ENCODE results near the gene CARD14. TPM values are rescaled to one million over a fixed set of nuclear protein-coding genes. Genes with fewer than 3 reads are reported as not detected.

CARD14 gene
- total and polyA plus RNA-seq, 2 of the 13 experiments (the other 11 are each of a cell fraction or from before 2014, with no cell fraction given), result 0.11 TPM; not detected in 1

GRCh38 chr17:80246726-80247125 is 76.9 kb downstream of the CARD14 start:
- 93% methylated on average over 6 of the region's 8 CpGs for WGBS (ENCODE audit: low lambda C conversion rate)
- Histone ChIP-seq H3K9me3 (ENCODE audit: low read length) (no peaks in the 10 kb centered on the region), H3K36me3 (replicated peaks in 1 of 2; ENCODE audit: control insufficient read depth in 1 of 2, insufficient read depth in 2 of 2, low read length in 2 of 2) (peaks cover 6 to 13% of the 10 kb centered on the region in 2 experiments; a peak in 4 of 5 replicates), H3K27me3 (ENCODE audit: control insufficient read depth in 1 of 2, insufficient read depth in 2 of 2, low read length in 2 of 2) (no peaks in the 10 kb centered on the region), H3K79me2 (ENCODE audit: insufficient read depth, low read length) (no peaks in the 10 kb centered on the region), H3K27ac (ENCODE audit: extremely low read length, insufficient read depth, low read length) (no peak overlapping the region), H2AFZ (ENCODE audit: low read length) (no peak overlapping the region), H3K4me2 (ENCODE audit: low read depth, low read length) (no peak overlapping the region), H3K9ac (ENCODE audit: insufficient read depth, low read depth, low read length) (no peak overlapping the region), H4K20me1 (ENCODE audit: insufficient read depth, low read length) (no peaks in the 10 kb centered on the region), H3K4me3 (replicated peaks in 1 of 3; ENCODE audit: insufficient read depth in 1 of 3, low read depth in 2 of 3, low read length in 3 of 3) (no peak overlapping the region), H3K4me1 (ENCODE audit: insufficient read depth, low read length) (no peaks in the 10 kb centered on the region)
- TF ChIP-seq FOXA1 (IDR thresholded peaks at IDR 0.05) (no peak), FOXA1 (CRISPR knock-in tag; IDR thresholded peaks at IDR 0.05) (no peak), ZNF503 (CRISPR knock-in tag; IDR thresholded peaks at IDR 0.05) (no peak), SALL1 (CRISPR knock-in tag; IDR thresholded peaks at IDR 0.05) (no peak), BATF2 (CRISPR knock-in tag; IDR thresholded peaks at IDR 0.05) (no peak), FOXP1 (IDR thresholded peaks at IDR 0.05) (no peak), FOXP1 (CRISPR knock-in tag; IDR thresholded peaks at IDR 0.05) (no peak), ETV6 (CRISPR knock-in tag; conservative IDR thresholded peaks at IDR 0.05) (no peak), IRF9 (CRISPR knock-in tag; IDR thresholded peaks at IDR 0.05; ENCODE audit: borderline replicate concordance) (no peak), ZBTB14 (CRISPR knock-in tag; IDR thresholded peaks at IDR 0.05) (no peak), NFIC (IDR thresholded peaks at IDR 0.05; ENCODE audit: low read length) (no peak), ZMYM4 (CRISPR knock-in tag; IDR thresholded peaks at IDR 0.05) (no peak), U2AF1 (optimal IDR thresholded peaks at IDR 0.05; ENCODE audit: low read depth, low read length) (no peak)
- in situ Hi-C loops (cut with HindIII; ENCODE audit: extremely low pct_ligation_motif_present, low pct_unique_long_range_greater_than_20kb) (no loop called here), intact Hi-C loops (cut with micrococcal nuclease; ENCODE audit: unreplicated experiment) (no loop called here)
- ChIA-PET CTCF (ENCODE audit: low intra/inter-chr PET ratio, low total read pairs) (no interaction called here), POLR2A (no interaction called here)
- DNase-seq (ENCODE audit: low spot score) (no peak), ATAC-seq (no peak), FAIRE-seq (no peak)
- no TSS peak for BruUV-seq (replicated peaks)
